GM21576 (cell line): ENCODE measurements around the gene SPDL1.
A peak's percentile ranks its signal among the peaks of the same experiment; 100 is the strongest.
"Not testable (repeated sequence)": the region's sequence is repeated elsewhere in the genome, so short reads cannot be mapped to it uniquely, and the experiment has no call there.

Experiments
- ATAC-seq: cut with Tn5 transposase; IDR thresholded peaks from one replicate; pipeline ENCODE4 v1.9.1; 2021; ENCODE audit warnings: mild to moderate bottlenecking, moderate library complexity; ENCODE audit not compliant: unreplicated experiment

SPDL1 gene

GRCh38 chr5:169571355-169571754 is 12.2 kb upstream of the SPDL1 start:
- ATAC-seq = no peak

DNA sequence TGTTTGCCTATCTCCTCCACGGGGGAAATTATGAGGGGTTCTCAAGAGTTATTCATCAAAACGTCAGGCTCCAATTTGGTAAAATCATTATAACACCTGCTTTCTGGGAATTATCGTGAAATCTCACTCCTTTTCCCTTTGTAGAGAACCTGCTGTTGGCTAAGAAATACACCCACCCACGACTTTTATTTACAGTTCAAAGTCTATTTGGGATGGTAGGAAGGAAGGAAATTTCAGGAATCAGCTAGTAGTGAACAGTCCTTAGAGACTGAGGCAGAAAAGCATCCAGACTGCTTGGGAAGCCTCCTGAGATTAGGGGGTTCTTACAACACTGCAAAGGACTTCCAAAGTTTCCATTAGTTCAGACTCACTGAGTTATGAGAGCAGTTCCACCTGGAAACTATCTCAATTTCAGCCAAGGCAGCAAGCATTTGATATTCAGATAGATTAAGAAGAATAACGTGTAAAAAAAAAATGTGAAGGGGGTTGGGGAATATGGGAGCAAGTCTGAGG is 9.4 kb upstream of the SPDL1 start:
- no peak for ATAC-seq

GRCh38 chr5:169576181-169576598 is 7.4 kb upstream of the SPDL1 start:
- ATAC-seq = no peak

DNA sequence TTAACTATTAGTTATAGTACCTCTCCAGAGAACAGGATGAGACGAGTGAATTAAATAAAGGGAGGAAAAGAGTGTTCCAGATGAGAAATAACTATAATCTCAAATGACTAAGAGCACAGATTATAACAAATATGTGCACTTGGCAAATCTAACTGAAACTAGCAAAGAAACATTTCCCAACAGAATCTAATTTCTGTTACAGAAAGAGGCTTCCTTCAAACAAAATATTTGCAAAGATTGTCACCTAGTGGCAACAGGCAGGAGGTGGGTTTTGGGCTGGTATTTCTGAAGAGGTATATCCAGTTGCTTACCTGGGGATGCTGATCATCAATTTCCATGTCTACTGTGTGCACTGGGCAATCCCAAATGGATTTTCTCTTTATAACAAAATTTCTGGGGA is 5.6 kb upstream of the SPDL1 start:
- no peak for ATAC-seq

DNA sequence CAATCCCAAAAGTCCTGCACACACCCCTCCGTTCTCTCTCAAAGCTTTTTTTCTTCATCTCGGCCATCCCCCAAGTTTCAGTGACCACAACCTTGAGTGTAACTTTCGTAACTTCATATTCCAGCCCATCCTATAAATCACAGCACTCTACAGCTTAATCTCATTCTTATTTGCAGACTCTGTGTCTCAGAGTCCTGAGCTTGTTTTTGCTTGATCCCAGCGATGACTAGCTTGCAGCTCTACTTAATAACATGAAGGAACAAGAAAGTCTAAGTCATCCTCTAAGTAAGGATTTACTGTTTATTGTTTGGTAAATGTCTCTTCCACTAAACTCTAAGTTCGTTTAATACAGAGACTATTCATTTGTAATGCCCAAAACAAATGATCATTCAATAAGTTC is 2.6 kb upstream of the SPDL1 start:
- no peak for ATAC-seq

DNA sequence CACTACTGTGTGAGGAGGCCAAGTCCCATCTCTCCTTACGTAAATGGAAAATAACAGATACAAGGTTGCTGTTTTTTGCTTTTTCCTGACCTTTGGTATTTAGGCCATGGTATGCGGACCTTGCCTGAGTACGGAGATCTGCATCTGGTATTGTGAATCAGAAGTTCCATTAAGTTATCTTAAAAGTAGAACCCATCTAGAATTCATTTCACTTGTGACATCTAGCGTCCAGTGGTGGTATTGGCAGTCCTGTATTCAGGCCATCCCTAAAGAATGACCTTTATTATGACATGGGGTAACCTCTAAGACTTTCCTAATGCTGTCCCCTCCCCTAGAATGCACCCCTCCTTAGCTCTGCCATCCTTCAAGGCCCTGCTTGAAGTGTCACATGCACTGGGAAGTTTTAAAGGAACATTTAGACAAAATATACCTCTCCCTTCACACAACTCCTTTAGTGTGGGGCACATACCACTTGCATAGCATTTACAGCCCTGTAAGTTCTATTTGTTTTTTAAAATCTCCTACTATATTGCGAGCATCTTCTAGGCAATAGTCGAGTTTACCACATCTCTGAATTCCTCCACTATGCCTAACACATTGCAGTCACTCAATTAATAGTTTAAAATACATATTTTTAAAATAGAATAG is 1.9 kb upstream of the SPDL1 start:
- peak; percentile 37 for ATAC-seq

- peak; percentile 33 for ATAC-seq
Observed at GRCh38 chr5:169583101-169583423, 511 bp upstream of the SPDL1 start.

DNA sequence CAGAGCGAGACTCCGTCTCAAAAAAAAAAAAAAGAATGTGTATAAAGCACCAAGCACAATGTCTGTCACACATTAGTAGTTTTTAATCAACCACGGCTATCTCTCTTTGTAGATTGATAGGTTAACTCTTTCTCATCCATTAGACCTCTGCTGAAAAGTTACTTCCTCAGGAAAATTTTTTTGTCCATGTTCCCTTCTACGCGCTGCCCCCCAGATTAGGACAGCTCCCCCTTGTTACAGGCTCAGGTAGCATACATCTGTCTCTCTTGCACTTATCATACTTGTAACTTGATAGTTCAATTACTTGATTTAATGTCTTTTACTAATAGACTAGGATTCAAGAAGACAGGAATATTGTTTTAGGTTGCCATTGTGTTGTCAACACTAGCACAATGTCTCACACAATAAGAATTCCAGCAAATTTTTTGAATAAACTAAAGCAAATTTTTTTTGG is 1.5 kb downstream of the SPDL1 start:
- ATAC-seq = no peak

DNA sequence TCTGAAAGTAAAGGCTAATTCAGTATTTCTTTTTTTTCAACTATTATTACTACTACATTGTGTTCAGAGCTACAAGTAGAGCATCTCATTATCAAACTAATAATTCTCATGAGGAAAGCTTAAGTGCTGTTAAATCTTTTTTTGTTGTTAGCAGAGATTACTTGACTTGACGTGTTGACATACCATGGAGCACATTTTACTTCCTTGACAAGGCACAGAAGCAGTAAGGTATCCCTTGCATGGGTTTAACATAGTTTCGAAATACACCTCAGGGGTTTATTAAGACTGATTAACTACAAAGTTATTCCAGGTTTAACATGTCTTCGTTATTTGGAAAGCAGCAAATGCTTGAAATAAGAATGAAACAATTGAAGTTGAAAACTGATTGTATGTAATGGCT is 7.0 kb downstream of the SPDL1 start:
- no peak for ATAC-seq

DNA sequence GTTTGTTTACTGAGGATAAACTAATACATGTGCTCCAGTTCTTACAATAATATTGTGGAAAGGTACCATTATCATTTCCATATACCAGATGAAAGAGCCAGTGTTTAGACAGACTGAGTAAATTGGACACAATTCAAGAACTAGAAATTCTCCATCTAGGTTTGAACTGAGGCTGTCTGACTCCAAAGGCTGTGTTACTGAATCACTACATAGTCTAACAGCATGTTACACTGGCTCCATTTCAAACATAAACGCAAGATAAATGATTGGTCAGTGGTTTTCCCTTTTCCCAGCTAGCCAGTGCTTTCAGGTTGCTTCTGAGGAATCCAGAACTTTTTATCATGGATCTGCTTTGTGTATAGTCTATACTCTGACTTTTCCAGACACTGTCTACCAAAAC is 8.1 kb downstream of the SPDL1 start:
- ATAC-seq = no peak

- ATAC-seq = no peak
Observed at GRCh38 chr5:169592937-169593650, 9.5 kb downstream of the SPDL1 start.

DNA sequence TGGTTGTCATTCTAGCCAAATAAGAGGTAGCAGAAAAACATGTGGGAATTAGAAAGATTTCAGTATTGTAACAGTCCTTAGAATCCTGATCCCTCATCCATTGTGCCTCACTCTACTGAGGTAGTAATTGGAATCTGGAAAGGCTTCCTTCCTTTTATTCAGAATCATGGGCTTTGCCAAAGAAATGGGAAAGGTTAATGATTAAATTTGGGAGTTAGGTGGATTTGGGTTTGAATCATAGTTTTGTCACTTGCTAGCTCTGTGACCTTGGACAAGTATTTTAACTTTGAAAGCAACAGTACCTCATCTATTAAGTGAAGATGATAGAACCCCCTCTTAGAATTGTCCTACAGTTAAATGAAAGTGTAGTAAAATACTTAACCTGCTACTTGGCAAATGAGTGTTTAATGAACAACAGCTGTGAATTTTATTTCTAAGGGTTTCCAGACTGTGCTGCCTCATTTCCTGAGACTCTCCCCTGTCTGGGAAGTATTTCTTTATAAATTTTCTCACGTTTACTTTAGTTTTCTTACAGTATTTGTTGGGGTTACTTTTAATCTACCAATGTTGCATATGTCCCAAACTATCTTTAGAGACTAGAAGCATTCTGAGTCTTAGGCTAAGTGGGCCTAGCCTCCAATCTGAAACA is 11.7 kb downstream of the SPDL1 start:
- ATAC-seq = no peak

DNA sequence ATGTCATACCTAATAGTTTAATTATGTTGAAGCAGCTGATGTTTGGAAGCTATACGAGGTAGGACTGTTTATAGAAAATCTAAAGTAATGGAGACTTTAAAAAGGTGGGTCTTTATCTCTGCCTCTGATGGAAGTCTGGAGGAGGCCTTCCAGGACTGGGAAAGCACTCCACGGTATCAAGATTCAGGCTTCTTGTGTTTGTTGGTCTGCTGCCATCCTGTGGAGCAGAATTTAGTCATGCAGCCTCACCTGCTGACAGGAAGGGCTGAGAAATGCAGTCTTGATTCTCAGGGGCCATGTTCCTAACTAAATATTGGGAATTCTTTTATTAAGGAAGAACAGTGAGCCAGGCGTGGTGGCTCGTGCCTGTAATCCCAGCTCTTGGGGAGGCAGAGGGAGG is 15.9 kb downstream of the SPDL1 start:
- ATAC-seq = no peak

GRCh38 chr5:169602535-169602934 is 19.0 kb downstream of the SPDL1 start:
- ATAC-seq = no peak

DNA sequence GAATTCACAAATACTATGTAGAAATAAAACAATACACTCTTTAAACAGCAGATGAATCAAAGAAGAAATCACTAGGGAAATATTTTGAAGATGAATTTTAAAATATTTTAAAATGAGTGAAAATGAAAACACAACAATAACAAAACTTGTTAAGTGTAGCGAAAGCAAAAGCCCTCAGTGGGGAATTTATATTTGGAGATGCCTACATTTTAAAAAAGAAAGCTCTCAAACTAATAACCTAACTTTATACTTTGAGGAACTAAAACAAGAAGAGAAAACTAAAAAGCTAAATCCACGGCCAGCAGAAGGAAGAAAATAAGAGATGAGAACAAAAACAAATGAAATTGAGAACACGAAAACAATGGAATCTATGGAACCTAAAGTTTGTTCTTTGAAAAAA is 22.7 kb downstream of the SPDL1 start:
- ATAC-seq = no peak

DNA sequence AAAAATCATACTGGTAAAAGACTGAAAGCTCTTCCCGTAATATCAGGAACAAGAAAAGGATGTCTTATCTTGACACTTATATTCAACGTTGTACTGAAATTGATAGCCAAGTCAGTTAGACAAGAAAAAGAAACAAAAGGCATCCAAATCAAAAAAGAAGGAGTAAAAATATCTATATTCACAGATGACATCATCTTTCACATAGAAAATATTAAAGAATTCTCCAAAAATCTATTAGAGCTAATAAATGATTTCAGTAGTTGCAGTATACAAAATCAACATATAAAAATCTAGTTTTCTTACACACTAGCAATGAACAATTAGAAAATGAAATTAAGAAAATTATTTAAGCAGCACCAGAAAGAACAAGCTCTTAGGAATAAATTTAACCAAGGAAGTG is 24.3 kb downstream of the SPDL1 start:
- no peak for ATAC-seq

DNA sequence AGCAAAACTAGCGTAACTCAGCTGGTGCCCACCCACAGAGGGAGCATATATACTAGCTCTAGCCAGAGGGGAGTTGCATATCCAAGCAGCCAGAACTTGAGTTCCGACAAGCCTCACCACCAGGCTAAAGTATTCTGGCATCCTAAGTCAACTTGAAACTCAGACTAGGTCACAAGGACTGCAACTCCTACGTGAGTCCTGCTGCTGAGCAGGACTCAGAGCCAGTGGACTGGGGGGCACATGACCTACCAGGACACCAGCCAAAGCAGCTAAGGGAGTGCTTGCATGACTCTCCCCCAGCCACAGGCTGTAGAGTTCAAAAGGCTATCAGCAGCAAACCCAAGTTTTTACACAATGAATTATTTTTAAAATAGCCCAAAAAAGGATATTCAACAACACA is 26.1 kb downstream of the SPDL1 start:
- ATAC-seq = no peak

GRCh38 chr5:169610606-169611005 is 27.0 kb downstream of the SPDL1 start:
- ATAC-seq = no peak

DNA sequence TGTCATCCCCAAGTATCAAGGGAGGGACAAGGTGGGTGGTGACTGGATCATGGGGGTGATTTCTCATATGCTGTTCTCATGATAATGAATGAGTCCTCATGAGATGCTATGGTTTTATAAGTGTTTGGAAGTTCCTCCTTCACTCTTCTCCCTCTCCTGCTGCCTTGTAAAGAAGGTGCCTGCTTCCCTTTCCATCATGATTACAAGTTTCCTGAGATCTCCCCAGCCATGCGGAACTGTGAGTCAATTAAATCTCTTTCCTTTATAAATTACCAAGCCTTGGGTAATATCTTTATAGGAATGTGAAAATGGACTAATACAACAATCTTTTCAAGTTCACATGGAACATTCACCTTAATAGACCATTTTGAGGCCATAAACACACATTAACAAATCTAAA is 32.0 kb downstream of the SPDL1 start:
- ATAC-seq = no peak

- ATAC-seq = not testable (repeated sequence)
Observed at GRCh38 chr5:169624307-169624706, 40.7 kb downstream of the SPDL1 start.

DNA sequence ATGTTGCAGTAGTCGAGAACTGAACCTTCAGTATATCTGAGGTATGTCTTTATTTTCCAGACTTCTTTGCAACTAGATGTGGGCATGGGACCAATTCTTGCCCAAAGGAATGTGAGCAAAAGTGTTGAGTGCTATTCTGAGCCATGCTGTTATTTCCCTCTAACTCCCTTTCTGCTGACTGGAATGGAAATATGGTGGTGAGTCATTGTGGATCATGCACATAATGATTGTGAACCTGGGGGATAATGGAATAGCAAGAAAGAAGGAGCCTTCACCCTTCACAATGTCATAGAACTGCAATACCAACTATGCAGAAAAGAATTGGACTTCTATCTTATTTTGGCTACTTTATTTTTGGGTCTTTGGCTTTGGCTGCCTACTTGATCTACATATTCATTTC is 43.2 kb downstream of the SPDL1 start:
- ATAC-seq = no peak

- ATAC-seq = no peak
Observed at GRCh38 chr5:169627551-169627950, 44.0 kb downstream of the SPDL1 start.
